22Rv1 (cell line): ENCODE measurements around the gene ZBTB8A.
"Not testable (repeated sequence)": the region's sequence is repeated elsewhere in the genome, so short reads cannot be mapped to it uniquely, and the experiment has no call there.

Source experiments
- H3K27ac ChIP-seq: fragments of 450-650 bp; 2 replicates; pipeline ENCODE4 v1.5.1; 2017
- ZFX ChIP-seq: fragments of 450-650 bp; IDR thresholded peaks from 2 replicates; pipeline ENCODE4 v1.6.1; 2017; ENCODE audit warnings: antibody characterized with exemption, borderline replicate concordance
- TF ChIP-seq, protein P1 (sequence below): fragments of 450-650 bp; IDR thresholded peaks from 2 replicates; pipeline ENCODE4 v1.5.1; 2017; ENCODE audit warnings: mild to moderate bottlenecking

The ZBTB8A gene

DNA sequence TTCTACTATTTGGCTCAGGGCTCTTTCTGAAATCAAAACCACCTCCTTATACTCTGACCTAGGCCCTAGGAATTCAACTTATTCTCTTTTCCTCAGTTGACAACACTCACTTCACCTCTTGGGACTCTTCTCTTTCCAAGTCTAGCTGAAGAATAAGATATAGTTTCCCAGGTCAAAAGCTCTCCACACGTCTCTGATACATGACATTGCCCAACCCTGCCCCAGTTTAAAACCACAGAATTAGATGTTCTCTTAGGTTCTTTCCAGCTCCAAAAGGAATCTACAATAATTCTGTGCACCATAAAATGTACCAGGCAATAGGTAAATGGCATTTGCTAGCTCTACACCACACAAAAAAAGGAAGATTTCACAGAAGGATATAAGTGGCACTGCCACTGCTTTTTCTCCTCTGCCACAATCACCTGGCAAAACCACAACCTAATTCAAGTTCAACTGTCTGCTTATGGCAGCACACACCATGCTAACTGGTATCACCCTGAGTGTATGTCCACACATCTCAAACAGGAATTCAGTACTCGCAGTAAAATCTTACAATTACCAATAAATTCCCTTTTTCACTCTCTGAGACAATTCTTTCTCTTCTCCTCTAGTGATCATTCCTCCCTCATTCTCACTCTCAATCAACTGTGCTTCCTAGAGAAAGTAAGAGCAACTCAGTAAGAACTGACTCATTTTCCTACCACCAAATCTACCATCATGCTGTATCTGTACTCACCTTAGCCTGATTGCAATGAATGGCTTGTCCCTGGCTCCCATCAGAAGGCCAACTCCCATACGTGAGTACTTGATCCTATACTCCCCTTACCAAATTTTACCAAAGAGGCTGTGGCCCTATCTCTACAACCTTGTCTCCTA, 83.8 kb downstream of the ZBTB8A start:
- no peak overlapping the region for H3K27ac ChIP-seq
- TF ChIP-seq, protein P1, sequence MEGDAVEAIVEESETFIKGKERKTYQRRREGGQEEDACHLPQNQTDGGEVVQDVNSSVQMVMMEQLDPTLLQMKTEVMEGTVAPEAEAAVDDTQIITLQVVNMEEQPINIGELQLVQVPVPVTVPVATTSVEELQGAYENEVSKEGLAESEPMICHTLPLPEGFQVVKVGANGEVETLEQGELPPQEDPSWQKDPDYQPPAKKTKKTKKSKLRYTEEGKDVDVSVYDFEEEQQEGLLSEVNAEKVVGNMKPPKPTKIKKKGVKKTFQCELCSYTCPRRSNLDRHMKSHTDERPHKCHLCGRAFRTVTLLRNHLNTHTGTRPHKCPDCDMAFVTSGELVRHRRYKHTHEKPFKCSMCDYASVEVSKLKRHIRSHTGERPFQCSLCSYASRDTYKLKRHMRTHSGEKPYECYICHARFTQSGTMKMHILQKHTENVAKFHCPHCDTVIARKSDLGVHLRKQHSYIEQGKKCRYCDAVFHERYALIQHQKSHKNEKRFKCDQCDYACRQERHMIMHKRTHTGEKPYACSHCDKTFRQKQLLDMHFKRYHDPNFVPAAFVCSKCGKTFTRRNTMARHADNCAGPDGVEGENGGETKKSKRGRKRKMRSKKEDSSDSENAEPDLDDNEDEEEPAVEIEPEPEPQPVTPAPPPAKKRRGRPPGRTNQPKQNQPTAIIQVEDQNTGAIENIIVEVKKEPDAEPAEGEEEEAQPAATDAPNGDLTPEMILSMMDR: no peak
- TF ChIP-seq ZFX: no peak

DNA sequence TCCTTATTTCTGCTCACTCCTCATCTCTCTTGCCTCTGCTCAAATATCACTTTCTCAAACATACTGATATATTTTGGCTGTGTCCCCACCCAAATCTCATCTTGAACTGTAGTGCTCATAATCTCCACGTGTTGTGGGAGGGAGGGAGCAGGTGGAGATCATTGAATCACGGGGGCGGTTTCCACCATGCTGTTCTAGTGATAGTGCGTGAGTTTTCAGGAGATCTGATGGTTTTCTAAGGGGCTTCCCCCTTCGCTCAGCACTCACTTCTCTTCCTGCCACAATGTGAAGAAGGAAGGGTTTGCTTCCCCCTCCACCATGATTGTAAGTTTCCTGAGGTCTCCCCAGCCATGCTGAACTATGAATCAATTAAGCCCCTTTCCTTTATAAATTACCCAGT, 84.5 kb downstream of the ZBTB8A start:
- TF ChIP-seq, protein P1: no peak
- no peak for TF ChIP-seq ZFX
- no peak overlapping the region for H3K27ac ChIP-seq

DNA sequence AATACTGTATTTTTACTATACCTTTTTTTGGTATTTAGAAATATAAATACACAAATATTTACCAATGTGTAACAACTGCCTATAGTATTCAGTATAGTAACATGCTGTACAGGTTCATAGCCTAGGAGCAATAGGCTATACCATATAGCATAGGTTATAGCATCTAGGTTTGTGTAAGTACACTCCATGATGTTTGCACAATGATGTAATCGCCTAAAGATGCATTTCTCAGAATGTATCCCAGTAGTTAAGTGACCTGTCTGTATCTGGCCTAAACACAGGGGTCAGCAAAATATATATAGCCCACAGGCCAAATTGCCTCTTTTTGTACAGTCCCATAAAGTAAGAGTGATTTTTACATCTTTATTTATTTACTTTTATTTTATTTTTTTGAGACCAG, 86.9 kb downstream of the ZBTB8A start:
- H3K27ac ChIP-seq: no peak overlapping the region
- no peak for TF ChIP-seq ZFX
- TF ChIP-seq, protein P1: no peak

DNA sequence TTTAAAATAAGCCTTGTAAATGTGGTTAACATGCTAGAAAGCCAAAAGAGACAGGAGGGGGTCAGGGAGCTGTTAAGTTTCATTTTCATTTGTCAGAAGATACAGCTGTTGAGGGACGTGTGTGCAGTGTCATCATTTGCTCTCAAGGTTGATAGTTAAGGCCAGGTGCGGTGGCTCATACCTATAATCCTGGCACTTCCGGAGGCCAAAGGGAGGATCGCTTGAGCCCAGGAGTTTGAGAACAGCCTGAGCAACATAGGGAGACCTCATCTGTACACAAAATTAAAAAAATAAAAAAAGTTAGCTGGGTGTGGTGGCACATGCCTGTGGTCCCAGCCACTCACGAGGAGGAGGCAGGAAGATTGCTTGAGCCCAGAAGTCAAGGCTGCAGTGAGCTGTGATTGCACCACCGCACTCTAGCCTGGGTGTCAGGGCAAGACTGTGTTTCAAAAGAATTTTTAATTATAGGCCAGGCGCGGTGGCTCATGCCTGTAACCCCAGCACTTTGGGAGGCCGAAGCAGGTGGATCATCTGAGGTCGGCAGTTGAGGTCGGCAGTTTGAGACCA, 88.5 kb downstream of the ZBTB8A start:
- no peak overlapping the region for H3K27ac ChIP-seq
- TF ChIP-seq ZFX: no peak
- TF ChIP-seq, protein P1: no peak

DNA sequence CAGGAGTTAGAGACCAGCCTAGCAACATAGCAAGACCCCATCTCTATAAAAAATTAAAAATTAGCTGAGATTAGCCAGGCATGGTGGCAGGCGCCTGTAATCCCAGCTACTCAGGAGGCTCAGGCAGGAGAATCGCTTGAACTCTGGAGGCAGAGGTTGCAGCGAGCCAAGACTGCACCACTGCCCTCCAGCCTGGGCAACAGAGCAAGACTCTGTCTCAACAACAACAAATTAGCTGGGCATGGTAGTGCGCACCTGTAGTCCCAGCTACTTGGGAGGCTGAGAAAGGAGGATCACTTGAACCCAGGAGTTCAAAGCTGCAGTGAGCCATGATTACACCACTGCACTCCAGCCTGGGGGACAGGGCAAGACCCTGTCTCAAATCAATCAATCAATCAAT, 90.9 kb downstream of the ZBTB8A start:
- H3K27ac ChIP-seq: not testable (repeated sequence)

DNA sequence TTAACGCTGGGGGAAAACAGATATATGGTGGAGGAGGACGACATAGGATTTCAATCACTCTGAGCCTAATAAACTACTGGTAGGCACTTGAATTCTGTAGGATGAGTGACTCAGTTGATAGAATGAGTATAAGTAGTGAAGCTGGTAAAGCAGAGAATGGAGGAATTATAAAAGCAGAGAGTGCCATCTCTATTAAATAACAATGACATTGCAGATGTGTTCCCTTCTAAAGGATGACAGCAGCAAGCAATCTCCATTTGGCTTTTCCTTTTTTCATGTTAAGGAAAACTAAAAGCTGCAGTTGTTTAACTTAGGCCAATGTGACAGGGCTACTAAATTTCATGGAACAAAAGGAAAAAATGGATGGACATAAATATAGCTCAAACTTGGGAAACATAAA, 93.6 kb downstream of the ZBTB8A start:
- TF ChIP-seq, protein P1: no peak
- TF ChIP-seq ZFX: no peak
- no peak overlapping the region for H3K27ac ChIP-seq

DNA sequence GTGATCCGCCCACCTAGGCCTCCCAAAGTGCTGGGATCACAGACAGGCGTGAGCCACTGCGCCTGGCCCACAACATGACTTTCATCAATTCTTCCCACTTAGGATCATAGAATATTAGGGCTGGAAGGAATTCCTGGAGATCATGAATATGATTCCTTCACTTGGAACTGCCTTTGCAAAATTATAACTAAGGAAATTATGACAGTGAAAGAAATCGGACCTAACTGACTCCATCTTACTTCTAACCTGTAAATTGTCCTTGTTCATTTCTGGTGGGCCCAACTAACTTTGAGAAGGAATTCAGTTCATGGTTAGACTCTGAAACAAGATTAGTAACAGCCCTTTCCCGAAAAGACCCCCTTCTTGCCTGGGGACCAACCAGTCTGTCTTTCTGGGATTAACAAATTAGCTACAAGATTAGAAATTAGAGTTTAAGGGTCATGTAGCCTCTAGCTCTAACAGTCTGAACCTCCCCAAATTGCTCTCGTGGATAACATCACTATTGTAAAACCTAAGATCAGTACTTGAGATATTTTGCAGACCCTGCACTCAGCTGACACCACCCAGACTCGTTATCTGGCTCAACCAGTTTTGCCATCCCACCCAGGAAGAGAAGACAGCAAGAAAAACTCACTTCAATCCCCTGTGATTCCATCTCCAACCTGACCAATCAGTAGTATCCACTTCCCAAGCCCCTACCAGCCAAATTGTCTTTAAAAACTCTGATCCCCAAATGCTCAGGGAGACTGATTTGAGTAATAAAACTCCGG, 96.5 kb downstream of the ZBTB8A start:
- TF ChIP-seq ZFX: no peak
- TF ChIP-seq, protein P1: no peak
- no peak overlapping the region for H3K27ac ChIP-seq
